HG03565 (cell line): ENCODE results near the gene SOX5.

Experiments
- ATAC-seq: cut with Tn5 transposase; IDR thresholded peaks from one replicate; pipeline ENCODE4 v1.9.1; 2021; ENCODE audit warnings: mild to moderate bottlenecking, moderate library complexity; ENCODE audit not compliant: unreplicated experiment

SOX5 gene

DNA sequence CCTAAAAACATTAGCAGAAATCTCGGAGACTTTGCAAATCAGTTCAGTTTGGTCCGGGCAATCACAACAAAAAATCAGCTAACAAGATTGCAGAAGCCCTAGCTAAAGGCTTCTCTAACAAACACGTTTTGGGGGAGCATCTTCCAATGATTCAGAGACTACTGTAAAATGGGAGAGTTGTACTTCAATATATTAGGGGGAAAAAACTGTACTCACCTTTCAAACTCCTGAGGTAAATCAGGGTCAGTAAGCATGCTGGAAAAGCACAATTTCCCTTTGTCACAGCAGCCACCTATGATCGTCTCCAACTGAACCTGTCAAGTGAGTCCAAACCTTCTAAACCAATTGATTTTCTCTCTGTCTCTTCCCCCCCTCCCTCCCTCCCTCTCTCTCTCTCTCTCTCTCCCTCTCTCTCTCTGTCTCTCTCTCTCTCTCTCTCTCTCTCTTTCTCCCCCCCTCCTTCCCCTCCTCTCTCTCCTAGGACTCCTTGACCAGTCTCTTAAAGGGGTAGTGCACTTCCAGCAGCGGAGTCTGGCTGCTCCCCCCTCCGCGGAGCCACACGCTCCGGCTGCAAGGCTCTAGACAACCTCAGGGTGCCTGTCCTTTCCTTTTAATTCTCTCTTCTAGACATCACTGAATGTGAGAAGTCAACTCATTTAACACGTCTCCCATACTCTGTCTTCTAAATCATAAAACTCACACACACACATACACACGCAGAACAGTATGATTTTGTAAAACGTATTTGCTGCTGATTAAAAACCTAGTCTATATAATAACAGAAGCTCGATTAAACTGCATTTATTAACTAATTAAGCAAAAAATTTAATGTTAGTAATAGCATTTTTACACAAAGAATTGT is at the start of gene SOX5:
SOX5 (minus strand) TSS at position 323 of the 862 bp plus-strand sequence; CDS start at position 254, 69 bp downstream.
- no peak for ATAC-seq

DNA sequence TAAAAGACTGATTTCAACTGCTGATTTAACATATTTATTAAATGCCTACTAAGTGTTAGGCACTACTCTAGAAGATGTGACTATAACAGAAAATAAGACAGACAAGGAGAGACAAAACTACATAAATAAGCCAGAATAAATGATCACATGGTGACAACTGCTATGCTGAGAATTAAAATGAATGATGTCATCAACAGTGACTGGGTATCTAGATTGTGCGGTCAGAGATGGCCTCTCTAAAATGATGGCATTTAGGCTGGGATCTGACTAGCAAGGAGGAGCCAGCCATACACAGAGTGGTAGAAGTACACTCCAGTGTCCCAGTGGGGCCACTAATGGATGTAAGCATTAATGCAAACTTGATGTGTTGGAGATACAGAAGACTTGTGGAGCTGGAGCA is 37.6 kb upstream of the SOX5 start:
- no peak for ATAC-seq

DNA sequence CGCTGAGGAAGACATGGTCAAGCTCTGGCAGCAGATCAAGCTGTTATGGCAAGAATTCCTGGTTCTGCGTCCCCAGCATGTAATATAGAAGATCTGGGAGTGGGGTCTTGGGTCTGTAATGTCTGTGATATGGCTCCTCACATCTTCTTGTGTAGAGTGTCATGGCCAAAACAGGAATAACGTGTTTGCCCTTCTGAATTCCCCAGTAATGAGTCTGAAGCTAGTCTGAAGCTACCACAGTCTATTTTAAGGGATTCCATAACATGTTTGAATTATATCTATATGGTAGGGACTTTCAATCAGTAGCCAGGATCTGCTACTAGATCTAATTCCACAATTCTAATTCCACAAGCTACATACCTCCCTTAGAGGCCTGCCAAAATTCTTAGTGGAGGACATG is 31.4 kb upstream of the SOX5 start:
- no peak for ATAC-seq

DNA sequence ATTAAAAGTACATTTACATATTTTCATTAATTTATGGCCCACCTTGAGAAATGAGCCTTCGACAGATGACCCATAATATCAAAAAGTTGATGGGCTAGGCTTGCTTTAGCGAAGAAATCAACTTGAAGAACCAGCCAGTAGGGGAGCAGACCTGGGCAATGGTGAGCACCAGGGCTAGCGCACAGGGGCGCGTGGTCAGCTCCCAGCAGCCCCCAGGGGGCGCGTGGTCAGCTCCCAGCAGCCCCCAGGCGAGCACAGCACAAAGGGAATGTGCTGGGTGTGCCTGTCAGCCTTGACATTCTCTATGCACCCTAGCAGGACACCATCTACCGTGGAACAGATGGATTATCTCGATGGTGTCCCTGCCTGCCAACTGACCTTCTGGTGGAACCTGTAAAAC is 15.3 kb upstream of the SOX5 start:
- ATAC-seq = no peak

DNA sequence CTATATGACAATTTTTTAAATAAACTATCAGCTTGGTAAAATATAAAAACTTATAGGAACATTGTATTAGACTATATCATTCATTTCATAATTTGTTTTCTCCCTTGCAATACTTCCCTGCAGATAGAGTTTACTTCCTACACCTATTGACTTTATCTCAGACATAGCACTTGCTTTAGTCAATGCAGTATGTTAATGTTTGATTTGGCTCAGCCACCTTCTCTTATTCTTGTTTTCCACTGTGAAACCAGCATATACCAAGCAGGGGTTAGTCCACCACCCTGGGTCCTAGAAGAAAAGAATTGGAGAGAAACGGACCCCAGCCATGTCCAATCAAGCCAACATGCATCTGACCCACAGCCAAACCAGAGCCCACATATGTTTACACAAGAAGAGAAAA is 10.4 kb upstream of the SOX5 start:
- ATAC-seq = no peak

DNA sequence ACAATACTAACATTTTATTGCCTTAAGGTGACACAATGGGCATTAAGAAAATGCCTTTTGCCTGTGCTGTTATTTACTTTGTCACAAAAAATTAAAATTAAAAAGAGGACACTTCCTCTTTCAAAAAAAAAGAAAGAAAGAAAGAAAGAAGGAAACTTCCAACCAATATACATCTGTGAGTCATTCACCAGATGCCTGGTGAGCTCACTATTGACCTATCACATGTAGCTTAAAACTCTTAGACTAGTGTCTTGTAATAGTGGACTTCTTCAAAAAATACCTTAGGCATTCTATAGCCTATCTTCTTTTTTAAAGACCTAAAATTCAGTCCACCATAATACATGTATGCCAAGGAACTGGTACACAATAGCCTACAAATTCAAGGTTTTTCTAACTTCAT is 4.9 kb upstream of the SOX5 start:
- no peak for ATAC-seq

DNA sequence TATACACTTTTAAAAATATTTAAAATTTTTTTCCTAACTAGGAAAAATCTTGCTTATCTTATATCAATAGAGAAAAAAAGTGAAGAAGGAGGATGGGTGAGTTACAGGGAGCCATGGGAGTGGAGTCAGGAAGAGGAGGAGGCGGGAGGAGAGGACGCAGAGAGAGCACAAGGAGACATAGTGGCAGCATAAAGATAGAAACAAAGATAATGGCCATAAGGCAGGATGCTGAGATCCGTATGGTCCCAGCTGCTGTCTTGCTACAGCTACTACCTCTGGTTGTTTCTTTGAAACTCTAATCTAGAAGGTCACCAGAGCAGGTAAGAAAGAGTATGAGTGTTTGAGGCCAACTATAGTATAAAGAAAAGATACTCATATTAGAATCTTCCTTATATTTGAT is 2.6 kb upstream of the SOX5 start:
- ATAC-seq = no peak

DNA sequence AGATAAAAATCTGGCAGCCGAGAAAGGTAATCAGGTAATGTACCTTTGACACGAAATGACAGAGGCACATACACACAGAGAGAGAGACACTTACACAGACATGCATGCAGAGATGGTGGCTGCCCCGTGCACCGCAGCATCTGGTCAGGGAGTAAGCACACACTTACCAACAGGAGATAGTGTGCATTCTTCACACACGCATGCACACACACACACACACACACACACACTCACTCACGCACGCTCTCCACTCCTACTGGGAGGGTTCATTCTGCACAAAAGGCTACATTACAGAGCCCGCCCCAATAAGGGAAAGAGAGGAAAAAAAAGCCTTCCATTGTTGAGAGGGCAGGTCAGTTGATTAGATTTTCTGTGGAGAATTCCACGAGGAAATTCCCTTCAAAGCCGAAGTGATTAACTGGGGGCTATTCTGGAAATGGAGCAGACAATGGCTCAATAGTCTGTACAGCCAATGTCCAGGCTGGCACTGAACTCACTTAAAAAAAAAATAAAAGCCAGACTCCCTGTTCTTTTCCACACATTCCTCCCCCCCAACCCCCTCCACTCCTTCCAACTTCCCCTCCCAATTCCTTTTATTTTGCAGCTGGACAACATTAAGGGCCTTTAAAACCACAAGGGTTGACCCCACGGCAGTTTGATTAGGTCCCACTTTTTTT is 1.4 kb upstream of the SOX5 start:
- ATAC-seq = no peak

DNA sequence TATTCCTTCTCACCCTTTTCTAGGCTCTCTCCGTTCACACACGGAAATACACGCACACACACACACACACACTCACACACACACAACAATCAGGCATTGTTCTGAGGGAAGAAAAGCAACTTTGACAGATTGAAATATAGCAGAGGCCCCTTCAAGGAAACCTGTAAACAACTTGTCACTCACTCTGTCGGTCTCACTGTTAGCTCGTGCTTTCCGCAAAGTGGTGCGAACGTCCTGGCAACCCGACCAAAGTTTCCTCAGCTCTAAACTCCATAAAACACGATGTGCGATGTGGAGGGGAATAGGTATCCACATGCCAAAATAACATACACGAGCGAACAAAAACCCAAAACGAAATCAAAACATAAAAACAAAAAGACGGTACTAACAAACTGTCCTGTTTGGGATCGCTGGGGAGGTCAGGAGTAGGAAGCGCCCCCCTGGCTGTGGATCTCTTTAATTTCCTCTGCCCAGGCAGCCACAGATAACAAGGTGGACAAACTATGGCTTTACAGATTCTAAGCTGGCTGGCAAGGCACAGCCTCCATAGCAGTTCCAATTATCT is 822 bp upstream of the SOX5 start:
- ATAC-seq = no peak

DNA sequence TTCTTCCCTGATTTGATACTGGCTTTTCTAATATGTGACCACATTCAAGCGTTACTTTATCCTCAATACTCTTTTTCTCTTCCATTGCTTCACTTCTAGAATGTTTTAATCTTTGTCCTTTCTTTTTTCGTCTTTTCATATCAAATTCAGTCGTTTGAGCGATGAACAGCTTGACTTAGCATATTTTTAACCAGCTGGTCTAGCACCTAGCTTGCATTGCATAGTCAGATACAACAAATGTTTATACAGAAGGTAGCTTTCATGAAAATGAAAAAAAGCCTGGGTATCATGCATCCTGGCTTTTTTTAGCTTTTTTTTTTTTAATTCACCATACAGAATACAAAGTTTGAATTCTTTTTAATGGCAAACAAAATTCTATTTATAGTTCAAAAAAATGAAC is 1.2 kb downstream of the SOX5 start:
- ATAC-seq = no peak

DNA sequence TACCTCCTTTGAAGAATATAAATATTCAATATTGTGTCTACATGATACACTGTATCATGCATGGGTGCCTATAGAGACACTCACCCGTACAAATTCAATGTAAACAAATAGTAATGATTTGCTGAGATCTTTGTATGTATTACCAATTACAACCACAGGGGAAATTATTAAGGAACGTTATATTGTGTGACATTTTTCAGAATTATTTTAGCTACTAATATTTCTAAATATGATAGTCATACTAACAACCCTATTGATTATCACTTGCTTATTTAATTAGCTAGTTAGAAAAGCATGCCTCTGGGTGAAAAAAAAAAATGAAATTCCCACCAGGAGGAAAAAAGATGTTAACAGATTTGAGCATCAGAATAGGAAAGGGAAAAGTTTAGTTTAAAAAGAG is 2.1 kb downstream of the SOX5 start:
- ATAC-seq = no peak

DNA sequence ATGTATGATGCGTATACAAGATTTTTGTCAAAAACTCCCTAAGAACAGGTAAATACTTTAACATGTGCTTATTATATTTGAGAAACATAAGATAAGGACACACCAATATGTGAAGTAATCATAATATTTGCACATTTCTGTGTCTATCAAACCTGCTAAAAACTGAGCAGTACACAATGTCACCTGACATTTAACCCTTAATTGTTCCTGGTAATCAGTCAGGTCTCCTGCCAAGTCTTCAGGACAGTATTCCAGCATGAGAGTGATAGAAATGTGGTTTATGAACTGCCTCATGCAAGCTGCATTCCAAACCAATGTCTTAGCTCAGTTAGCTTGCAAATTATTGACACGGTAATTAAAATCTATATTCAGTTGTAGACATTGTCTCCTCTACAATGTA is 4.2 kb downstream of the SOX5 start:
- ATAC-seq = no peak

DNA sequence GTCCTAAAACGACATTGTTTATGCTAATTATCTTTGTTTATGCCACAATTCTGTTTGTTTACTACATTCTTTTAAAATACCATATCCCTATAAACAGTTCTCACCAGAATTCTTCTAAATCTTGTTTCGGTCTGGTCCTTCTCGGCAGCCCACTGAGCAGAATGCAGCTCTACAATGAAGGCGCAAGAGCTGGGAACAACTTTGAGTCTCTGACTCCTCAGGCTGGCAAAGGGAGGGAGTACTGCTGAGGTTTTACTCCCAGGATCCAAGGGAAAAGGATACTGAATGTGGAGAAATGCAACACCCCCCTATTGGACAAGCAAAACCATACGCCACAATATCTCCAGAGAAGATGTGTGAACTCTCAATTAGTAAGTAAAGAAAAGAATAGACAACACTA is 5.4 kb downstream of the SOX5 start:
- no peak for ATAC-seq

DNA sequence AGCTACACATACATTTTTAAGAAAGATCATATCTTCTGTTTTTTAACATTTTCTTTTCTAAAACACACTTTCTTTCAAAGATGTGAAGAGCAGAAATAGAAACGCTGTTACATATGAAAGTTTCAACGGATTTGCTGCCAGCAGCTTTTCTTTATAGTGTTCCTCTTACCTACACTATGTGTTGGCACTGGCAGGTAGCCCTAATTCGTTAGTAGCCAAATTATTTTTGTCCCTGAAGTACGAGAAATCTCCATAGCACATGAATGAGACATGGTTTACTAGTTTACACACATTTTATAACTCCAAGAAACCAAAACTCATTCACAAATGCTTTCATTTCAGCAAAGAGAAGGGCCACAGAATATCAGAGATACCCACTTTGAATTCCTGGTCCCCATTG is 6.6 kb downstream of the SOX5 start:
- no peak for ATAC-seq

DNA sequence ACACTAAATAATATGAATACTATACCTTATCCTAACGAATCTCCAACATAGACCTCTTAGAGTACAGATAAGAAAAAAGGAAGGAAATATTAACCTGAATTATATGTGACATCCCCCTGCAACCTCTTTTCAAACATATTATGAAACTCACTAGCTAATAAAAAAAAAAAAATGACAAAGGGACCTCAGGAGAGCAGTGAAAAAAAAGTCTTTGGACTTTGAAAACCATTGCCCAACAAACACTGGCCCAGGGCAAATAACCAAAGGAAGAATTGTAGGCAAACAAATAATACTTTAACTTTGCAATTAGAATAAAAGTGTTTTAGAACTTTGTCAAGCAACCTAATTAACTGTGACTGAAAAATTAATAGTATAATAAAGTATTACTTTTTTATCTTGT is 7.7 kb downstream of the SOX5 start:
- ATAC-seq = no peak

DNA sequence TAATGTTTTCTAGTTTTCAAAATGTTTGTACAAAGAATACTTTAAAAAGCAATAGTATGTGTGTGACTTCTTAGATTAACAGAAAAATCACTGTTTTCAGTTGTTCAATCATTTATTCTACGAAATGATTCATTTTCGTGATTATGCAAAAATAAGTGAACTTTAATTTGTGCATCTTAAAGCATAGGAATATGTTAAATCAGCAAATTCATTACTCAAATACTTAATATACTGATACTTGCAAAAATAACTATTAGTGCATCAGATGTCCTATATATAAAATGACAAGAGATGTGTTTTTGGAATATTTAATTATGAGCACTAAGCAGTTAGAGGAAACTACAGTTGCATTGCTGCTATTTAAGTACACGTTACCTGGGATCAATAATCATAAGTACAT is 11.0 kb downstream of the SOX5 start:
- no peak for ATAC-seq

DNA sequence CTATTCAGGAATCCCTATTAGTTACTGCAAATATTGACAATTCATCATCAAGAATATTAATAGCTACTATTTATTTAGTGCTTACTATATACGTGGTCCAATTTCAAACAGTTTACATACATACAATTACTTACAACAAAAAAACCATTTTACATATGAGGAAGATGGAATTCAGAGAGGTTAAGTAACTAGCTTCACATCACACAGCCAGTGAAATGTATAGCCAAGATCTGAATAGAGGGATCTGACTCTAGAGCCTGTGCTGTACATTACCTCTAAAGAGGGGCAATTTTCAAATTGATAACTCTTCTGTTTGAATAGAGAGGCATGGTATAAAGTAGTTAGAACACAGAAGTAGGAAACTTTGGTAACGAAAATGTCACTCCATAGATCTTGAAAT is 18.3 kb downstream of the SOX5 start:
- no peak for ATAC-seq

DNA sequence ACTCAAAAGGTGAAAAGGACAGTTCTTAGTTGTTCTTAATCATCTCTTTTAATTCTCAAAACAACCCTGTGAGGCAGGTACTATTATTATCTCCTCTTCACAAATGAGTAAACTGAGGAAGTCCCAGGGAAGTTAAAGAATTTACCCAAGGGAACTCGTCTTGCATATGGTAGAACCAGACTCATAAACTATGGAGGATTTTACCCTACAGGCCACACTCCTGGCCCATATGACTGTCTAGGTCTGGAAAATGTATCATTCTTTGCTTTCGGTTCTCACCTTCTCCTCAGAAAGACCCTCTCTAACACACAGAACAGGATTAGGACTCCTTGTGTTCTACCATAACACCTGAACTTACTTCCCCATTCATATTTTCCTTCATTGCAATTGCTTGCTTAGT is 18.9 kb downstream of the SOX5 start:
- ATAC-seq = no peak

DNA sequence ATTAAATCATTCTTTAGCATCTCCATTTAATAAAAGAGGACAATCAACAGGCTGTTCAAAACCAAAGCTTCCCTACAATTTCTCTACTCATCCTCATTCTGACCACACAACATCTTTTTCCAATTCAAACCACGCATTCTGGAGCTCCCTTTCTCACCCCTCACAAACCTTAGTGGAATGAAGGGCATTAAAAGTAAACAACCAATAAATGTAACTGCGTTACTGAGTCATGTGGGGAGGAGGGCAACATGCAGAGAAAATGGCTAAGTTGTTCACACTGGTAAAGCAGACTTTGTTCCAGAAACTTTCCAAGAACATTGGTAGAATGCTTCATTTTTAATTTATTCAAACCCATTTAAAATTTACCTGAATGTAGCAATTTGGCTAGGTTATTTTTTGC is 19.6 kb downstream of the SOX5 start:
- no peak for ATAC-seq

DNA sequence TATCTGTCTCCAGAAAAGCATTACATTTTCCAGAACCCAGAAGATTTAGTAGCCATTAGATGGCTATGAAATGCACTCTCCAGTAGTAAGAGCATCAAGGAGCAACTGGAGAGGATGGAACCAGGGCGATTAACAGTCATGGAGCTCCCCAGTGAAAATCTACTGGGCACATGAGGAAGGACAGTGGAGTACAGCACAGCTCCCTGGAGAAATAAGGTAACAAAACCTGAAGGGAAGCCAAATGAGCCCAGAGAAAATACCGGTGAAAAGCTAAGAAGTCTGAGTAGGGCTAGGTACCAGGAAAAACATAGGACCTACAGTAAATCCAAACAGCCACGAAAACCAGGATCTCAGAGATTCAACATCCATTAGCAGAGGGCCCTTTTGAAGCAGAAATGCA is 21.6 kb downstream of the SOX5 start:
- ATAC-seq = no peak

DNA sequence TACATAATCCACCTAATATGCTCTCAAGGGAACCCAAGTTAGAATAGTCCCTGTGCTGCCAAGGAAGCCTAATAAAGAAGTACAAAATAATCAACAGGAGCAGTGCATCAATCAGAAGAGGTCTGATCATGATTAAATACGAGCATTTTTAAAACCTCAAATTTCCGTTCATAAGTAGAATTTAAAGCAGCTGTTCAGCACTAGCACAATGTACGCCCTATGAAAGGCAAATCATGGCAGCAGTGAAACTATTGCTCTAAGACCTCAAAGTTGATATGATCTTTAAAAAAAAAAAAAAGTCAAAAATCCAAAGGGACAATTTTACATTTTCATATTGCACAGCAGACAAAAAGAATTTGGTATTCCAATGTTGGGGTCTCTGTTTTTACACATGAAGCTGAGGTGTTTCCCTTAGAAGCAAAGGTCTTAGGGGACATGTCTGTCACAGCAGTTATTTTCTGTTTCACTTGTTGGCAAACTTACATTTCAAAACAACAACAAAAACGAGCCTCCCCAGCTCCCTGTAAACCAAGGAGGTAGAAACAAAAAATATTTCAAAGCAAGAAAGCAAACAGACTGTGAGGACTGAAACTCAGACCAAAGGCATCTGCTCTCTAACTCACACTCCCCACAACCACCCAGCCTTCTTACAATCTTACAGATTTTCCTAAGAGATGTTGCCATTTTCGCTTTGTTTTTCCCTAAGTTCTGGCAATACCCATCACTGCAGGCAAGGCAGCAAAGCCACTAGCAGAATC is 28.2 kb downstream of the SOX5 start:
- ATAC-seq = no peak

DNA sequence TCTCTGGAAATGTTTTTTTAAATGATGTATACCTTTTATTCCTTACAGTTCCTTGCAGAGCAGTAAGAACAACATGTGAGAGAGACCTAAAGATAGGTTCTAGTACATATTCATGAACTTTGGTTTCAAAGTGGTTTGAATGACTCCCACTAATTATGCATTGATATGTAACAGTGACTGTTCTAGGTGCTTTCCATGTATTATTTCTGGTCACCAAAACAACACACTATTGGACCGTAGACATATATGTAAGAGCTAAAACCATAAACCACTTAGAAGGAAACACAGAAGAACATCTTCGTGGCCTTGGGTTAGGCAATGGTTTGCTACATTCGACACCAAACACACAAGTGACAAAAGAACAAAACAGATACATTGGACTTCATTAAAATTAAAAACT is 37.9 kb downstream of the SOX5 start:
- ATAC-seq = no peak
